Stimulated activated CD4-positive, alpha-beta T cell treated with anti-CD3 and anti-CD28 coated beads, Interleukin-2, amount 100 ng/mL, for 4 hours (primary cell): ENCODE measurements around the gene EEIG1.

Source experiments
- DNase-seq: peaks from one replicate; pipeline ENCODE4 v3.0.0-alpha.2; 2020; ENCODE audit warnings: low read depth

EEIG1 gene

DNA sequence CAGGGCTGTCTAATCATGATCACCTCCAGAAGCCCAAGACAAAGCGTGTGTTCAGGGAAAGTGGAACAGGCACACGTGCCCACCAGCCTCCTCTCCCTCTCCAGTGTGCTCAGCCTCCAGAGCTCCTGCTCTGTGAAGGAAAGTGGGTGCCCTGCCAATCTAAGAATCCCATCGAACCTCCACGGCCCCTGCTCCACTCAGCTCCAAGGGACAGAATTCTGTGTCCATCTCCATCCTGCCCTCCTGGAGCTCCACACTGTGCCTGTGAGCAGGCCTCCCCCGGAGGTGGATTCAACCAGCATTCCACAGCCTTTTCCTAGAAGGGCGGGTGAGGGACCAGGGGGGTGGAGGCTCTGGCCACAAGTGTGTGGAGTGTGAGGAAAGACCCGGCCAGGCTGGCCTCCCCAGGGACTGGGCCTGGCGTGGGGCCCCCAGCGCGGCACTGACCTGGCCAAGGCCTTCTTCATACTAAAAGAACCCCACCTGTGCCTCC, 6.0 kb downstream of the EEIG1 start:
- DNase-seq = no peak

DNA sequence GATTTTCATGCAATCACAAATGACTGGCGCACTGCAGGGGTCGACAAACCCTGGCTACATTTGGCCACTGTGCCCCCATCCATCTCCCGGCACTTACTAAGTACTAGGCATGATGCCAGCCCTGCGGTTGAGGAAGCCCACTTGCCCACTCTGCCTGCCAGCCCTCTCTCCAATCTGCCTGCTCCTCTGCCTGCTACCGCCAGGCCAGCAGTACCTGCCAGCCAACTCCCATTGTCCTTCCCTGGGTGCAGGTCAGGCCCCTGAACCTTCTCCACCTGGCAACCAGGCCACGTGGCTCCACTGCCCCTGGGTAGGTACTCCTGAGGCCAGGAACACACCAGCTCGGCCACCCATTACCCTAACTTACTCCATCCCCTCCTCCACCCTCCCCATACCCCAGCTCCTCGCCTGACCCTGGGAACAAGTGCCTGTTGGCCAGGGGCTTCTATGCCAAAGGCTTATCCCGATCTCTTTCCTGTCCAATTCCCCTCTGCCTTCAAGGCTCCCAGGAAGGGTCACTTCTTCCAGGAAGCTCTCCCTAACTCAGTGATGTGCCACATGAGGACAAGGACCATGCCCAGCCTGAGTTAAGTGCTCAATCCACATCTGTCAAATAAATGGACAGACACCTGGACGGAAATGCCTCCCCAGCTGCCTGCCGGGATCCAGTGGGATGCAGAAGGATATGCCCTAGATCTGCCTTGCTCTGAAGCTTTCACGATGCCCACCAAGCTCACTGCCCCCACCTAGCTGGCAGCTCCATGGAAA, 6.6 kb downstream of the EEIG1 start:
- DNase-seq = no peak

DNA sequence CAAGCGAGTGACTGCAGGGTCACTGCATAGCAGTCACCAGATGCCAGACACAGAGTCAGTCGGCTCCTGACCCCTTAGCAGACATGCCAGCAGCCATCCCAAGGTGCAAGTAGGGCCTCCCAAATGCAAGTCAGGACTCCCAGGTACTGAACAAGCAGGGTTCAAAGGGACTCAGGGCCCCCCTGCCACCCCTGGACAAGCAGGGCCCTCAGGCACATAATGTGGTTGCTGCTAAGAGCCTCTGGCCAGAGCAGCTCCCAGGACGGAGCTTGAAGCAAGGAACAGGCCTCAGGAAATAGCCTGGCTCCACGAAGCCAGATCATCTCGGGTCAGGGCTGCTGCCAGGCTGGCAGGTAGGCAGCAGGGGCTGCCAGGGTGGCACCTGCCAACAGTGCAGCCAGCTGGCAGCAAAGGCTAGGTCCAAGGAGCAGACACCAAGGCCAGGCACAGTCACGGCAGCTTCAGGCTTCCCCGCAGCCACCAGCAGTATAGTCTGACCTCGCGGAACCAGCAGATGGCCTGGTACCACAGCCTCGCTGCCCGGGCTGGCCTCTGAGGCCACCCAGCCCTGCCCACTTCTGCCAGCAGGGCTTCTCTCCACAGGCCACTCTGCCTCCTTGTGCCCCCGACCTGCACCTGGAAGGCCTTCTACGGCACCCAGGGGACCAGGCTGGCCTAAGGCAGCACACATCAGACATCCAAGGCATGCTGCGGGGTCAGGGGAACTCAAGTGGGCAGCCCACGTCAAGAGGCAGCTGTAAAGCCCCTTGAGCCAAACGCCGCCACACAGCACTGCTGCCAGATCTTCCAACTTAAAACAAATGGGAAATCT, 7.4 kb downstream of the EEIG1 start:
- no peak for DNase-seq

DNA sequence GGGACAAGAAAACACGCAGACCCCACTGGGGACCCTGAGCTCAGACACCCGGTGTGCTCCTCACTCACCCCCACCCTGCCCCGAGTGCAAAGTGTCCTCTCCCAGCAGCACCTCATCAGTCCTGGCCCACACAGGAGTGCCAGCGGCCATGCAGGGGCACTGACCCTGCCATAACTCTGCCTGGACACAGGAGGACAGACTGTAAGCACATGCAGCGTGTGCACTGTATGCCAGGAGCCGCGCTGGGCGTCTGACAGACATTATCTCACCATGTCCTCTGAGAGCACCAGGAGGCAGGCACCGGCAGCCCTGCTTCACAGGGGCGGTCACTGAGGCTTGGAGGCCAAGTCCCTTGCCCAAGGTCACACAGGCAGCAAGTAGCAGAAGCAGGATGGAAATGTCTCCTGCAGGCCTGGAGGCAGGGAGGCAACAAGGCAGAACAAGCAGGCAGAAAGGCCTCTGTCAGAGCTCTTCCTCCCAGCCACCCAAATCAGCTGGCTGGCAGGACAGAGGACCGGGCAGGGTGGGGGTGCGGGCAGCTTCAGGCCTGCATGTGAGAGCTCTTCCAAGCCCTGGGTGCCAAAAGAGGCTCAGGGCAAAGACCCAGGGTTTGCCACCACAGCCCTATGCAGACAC, 8.4 kb downstream of the EEIG1 start:
- no peak for DNase-seq

DNA sequence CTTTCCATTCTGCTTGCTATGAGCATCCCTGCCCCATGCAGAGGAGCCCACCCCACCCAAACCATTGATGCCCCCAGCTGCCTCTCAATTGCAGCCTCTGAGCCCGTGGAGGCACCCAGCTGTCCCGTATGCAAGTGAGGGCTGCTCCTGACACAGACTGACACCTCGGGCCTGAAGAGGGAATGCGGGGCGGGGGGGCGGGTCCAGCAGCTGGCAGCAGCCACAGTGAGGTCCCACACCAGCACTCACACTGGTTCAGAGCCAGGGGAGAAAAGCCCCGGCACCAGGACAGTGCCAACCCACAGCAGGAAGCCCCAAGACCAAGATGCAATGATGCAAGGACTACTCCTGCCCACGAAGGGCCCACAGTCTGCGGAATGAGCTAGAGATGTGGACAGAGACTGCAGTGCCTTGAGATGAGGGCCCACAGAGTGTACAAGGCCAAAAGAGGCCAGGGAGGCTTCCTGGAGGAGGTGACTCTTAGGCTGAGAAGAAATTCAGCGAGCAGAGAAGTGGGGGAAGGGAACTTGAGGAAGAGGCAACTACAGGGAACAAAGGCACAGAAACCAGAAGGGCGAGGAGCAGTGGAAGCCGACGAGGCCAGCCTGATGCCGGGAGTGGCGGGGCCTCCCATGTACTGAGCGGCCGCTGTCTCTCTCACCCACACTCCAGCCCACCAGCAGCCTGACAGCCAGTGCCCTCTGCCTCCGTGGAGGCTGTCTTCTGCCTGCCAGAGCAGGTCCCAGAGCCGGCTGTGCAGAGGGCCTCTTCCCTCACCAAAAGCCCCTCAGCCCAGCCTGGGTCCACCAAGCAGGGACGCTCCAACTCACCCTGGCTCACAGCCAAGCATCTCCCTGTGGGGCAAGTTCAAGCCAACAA, 9.2 kb downstream of the EEIG1 start:
- DNase-seq = no peak

DNA sequence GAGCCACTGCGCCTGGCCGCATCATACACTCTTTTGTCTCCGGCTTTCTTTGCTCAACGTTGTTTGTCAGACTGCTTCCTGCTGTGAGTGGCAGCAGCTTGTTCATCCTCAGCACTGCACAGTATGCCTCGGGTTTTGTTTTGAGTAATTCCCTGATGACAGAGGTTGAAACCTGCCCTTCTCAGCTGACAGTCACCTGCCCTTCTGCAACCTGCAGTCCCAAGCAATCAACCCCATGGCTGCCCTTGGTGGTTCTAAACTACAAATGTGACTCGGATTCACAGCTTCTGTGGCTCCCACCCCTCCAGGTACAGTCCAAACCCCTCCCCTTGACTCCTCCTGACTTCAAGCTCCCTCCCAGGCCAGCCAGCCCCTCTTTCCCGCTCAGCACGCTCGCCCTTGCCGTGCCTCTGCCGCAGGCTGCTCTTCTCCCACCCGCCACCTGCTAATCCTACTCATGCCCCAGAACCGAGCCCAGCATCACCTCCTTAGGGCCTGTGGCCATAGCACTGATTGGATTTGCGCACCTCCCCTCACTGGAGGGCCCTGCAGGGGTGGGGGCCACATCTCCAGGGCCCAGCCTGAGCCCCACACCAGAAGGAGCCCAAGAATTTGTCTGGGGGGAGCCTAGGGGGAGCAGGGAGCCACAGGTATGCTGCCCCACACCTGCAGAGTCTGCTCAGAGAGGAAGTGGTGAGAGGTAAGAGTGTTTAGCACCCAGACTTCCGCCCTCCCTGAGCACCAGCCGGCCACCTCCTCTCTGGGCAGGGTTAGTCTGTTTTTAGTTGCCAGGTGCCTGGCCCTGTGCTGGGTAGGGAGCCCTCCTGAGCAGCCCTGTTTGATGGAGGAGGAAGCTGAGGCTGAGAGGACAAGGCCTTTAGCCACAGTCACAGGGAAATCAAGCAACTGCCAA, 10.1 kb downstream of the EEIG1 start:
- DNase-seq = peak; percentile 53

DNA sequence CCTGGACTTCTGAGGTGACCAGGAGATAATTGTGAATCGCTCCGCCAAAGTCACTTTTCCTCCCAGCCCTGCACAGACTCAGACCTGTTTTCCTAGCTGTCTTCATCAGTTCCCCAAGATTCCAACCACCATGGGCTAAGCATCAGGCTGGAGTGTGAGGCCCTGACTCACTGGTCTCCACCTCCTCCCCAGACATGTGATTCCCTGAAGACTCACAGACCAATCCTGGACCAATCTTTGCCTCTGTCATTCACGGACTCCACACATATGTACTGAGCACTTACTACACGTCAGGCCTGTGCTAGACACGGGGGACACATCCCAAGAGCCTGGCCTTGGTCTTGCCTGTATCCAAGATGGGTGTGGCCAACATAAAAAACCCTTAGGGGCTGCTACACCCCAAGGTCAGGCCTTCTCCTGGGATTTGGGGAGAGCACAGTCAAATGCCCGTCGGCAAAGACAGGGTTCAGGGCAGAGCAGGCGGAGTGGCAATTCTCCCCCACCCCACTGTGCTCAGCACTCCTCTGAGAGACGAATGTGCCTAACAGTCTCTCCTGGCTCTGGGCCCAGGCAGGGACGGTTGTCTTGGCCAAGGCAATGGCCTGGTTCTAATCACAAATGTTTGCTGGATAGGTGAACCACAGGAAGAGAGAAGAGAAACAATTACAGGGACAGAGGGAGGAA, 11.9 kb downstream of the EEIG1 start:
- DNase-seq = no peak

DNA sequence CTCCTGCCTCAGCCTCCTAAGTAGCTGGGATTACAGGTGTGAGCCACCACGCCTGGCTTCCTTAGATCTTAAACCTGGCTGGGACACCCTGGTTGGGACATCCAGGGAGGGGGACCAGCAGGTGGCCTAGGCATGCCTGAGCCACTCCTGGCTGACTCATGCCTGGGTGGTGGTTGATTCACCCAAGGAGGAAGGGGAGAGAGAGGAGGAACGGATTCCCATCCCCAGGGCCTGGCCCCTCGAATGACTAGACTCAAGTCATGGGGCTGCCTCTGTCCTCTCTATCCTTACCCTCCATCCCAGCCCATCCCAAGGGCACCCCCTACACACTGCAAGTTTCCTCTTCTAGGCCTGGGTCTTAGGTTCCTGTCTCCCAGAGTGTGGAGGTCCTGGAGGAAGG, 12.7 kb downstream of the EEIG1 start:
- peak; percentile 44 for DNase-seq

DNA sequence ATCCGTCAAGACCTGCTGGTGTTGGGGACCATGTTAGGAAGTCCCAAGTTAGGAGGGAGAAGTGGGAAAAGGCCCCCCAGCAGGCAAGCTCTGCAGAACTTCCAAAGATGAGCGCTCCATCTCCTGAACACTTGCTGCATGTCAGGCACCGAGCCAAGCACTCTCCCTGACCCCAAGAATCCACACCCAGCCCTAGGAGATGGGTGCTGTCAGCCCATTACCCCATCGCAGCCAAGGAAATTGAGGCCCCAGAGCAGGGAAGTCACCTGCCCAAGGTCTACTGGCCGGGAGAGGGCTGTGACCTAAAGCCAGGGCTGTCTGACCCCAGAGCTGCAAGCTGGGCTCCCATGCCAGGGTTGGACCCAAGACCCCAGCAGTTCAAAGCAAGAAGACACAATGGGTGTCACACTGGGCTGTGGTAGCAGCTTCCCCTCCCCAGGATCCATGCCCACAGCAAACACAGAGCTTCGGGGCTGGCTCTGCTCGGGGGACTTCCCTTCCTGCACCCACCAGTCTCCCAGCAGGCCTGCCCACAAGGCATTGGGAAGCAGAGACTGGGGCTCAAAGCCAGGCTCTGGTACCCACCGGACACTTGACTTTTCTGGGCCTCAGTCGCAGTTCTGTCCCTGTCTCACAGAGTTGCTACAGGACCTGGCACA, 13.5 kb downstream of the EEIG1 start:
- no peak for DNase-seq

DNA sequence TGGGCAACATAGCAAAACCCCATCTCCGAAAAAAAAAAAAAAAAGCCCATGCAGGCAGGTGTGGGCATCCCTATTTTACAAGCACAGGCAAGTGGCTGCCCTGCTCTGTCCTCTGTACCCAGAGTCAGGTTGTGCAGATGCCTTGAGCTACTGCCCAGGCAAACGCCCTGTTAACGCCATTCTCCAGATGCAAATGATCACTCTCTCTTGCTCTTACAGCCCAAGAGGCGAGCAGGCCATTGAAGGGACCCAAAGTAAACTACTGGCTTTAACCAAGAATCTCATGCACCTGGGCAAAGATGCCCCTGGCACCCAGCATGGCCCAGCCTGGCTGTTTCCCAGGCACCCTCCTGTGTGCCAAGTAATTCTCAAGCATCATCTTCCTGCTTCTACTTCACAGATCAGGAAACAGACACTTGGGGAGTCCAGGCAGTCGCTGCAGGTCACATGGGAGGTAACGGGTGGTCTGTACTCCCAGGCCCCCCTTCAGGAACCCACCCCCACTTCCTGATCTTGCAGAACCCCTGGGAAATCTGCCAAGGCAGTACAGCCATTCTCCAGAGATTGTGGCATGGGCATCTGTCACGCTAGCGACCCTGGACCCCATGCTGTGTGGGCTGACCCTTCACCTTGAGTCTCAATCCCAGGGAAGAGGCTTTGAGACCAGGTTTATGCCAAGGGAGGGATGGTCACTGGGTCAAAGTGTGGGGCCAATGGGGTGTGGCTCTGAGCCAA, 14.2 kb downstream of the EEIG1 start:
- no peak for DNase-seq

DNA sequence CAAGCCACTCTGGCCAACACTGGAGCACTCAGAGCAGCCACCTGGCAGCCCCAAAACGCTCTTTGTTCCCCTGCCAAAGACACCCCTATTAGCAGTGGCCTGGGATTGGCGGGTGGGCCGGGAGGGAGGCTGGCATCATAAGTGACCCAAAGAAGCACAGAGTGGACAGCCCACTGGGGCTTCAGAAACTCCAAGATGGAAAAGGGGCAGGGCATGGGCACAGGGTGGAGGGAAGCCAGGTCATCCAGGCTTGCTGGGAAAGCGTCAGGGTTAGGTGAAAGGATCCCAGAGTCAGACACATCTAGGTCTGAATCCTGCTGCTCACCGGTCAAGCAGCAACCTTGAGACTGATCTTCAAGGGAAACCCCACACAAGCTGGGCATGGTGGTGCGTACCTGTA, 14.8 kb downstream of the EEIG1 start:
- DNase-seq = no peak

DNA sequence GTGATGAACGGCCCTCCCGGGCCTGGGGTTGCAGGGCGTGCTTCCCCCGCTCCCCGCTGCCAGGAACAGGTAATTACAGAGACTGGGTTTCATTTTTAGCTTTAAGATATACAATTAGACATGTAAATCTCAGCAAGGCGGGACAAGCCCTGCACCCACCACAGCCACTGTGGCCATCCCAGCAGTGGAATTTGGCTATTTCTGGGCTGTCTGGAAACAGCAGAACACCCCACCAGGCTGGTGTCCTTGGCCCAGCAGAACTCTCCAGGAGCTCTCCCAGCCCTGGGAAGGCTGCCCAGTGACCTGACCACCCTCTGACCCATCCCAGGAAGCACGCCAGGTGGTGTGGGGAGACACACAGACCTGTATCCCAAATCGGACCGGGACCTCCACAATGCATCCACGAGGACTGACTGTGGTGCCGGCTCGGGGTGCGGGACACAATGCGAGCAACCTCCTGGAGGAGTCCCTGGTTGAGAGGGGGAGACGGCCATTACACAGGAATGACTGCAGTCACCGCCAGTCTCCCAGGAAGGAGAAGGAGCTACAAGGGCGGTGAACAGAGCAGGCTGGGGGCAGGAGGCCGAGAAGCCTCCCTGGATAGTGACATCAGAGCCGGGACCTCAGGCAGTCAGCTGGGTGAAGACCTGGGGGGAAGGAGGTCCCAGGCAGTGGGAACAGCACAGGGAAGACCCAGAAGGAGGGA, 17.3 kb downstream of the EEIG1 start:
- no peak for DNase-seq

DNA sequence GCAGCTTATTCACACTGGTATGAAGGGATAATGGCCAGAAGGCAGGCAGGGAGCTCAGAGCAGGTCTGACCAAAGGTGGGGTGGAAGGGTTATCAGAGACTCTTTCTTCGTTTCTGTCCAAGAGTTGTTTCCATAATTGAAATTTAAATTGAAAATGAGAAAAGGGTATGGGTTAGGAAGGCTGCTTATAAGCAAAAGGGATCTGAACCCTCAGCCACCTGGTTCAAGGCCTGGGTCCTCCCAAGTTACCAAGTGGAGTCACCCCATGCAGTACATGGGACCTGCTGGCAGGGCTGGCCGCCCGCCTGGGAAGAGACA, 17.8 kb downstream of the EEIG1 start:
- no peak for DNase-seq

DNA sequence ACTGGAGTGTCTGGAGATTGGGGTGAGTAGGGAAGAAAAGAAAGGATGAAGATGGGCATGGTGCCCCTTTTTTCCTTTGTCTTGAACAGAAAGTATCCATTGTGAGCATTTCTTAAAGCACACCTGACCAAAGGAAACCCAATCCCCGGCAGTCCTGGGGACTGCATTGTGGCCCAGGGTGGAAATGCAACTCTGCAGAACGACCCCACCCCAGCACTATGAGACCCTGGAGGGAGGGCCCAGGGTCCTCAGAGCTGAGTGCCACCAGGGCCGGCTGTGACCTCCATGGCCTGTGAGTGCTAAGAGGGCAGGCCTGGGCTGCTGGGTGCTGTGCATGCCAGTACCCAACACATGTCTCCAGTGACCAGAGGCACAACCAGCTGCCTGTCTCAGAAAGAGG, 18.5 kb downstream of the EEIG1 start:
- DNase-seq = no peak

DNA sequence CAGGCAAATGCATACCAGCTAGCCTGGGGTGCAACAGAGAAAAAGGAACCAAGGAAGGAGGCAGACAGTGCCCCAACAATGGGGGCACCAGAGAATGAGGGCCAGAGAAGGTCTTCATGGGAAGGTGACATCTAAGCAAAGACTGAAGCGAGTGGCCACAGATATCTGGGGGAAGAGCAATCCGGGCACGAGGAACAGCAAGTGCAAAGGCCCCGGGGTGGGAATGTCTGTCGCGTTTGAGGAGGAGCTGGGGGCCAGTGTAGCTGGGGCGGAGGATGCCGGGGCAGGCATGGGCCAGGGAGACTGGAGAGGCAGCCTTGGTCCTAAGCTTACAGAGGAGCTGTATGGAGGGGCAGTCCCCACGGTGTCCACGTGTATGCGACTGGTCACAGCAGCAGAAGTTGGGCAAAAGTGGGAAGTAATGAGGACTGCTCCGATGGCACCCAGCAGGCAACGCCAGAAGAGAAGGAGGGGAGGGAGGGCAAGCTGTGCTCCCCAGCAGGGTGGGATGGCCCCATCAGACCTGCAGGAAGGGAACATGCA, 19.1 kb downstream of the EEIG1 start:
- DNase-seq = no peak

DNA sequence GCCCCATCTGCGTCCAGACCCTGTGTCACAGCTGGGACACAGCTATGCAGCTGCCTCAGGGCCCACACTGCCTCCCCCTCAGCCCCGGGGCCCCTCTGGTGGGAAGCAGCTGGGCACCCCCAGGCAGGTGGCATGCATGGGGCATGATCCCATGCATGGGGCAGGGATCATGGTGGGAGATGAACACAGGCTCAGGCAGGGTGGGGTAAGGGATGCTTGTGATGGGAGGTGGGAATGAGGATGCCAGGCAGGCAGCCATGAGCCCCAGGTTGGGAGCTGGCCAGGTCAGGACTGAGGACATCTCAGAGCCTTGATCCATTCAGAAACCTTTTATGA, 19.7 kb downstream of the EEIG1 start:
- DNase-seq = no peak

DNA sequence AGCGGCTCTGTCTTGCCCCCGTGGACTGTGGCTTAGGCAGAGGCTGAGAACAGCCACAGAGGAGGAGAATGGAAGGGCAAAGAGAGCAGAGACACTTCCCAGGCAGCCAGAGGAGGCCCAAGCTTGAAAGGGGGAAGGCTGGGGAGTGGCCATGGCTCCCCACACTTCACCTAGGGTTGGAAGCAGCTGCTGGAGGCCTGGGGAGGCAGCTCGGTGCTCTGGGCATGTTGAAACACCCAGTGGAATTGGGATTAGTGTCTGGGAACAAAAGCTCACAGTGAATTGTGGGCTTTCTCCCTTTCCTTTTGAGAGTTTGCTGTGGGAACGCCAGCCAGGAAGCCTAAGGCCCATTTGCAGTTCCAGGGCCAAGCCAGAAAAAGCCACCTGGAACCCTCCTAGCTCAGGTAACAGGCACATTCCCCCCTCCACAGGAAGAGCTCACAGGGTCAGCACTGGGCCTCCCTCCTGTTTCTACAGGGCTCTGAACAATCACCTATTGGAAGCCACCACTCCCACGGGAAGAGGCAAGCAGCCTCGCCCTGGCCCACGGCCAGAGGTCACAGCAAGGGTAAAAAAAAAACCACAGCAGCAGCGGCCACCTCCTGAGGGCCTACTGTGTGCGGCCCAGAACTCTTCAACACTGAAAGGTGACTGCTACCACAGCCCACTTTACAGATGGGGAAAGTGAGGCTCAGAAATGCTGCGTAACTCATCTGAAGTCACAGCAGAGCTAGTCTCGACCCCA, 20.2 kb downstream of the EEIG1 start:
- DNase-seq = no peak
